Activated CD8-positive, alpha-beta memory T cell treated with anti-CD3 and anti-CD28 coated beads for 48 hours (primary cell): Measurements from ENCODE around the gene BCL7B.
"Not testable (repeated sequence)": the region's sequence is repeated elsewhere in the genome, so short reads cannot be mapped to it uniquely, and the experiment has no call there.

Source experiments
- DNase-seq, 3 experiments: peaks; one replicate each; pipeline ENCODE4 v3.0.0-alpha.2; 2020; ENCODE audit warnings: low read depth in 2 of 3, low spot score in 2 of 3

BCL7B gene

GRCh38 chr7:73537051-73537450 is 20.4 kb downstream of the BCL7B start:
- no peak for DNase-seq

- no peak for DNase-seq
These were observed 21.0 kb downstream of the BCL7B start for GRCh38 chr7:73536479-73536878.

- not testable (repeated sequence) for DNase-seq
These were observed 21.6 kb downstream of the BCL7B start for GRCh38 chr7:73535918-73536317.

GRCh38 chr7:73533742-73534141 is 23.7 kb downstream of the BCL7B start:
- DNase-seq: no peak

GRCh38 chr7:73532224-73532623 is 25.3 kb downstream of the BCL7B start:
- DNase-seq: no peak

GRCh38 chr7:73530800-73531199 is 26.7 kb downstream of the BCL7B start:
- no peak for DNase-seq

GRCh38 chr7:73526896-73527821 is 30.3 kb downstream of the BCL7B start:
- DNase-seq: no peak

- DNase-seq: not testable (repeated sequence)
These were observed 31.4 kb downstream of the BCL7B start for GRCh38 chr7:73526158-73526494.

GRCh38 chr7:73522105-73522872 is 35.2 kb downstream of the BCL7B start, which contains the start of gene BAZ1B:
TSS of gene BAZ1B (minus strand) at chr7:73522293. CDS start at chr7:73521933, 360 bp downstream.
- peak; percentile 77 to 95 (median 89) for DNase-seq

- peak in 1 of 3 experiments; percentile 59 for DNase-seq
These were observed 35.8 kb downstream of the BCL7B start for GRCh38 chr7:73521636-73522104.

GRCh38 chr7:73520673-73521635 is 36.5 kb downstream of the BCL7B start:
- no peak for DNase-seq

- no peak for DNase-seq
These were observed 37.4 kb downstream of the BCL7B start for GRCh38 chr7:73519867-73520672.

- DNase-seq: no peak
These were observed 39.0 kb downstream of the BCL7B start for GRCh38 chr7:73518470-73518869.

- no peak for DNase-seq
These were observed 40.1 kb downstream of the BCL7B start for GRCh38 chr7:73517241-73517995.

GRCh38 chr7:73515178-73515577 is 42.3 kb downstream of the BCL7B start:
- no peak for DNase-seq

GRCh38 chr7:73512018-73512780 is 45.3 kb downstream of the BCL7B start:
- DNase-seq: no peak

GRCh38 chr7:73509463-73509862 is 48.0 kb downstream of the BCL7B start:
- no peak for DNase-seq

GRCh38 chr7:73507556-73507955 is 49.9 kb downstream of the BCL7B start:
- DNase-seq: no peak
